HL-60/S4 (cell line): ENCODE measurements around the gene CFAP77.

Source experiments
- in situ Hi-C: fragments of 300-500 bp; cut with MboI; formaldehyde crosslinking; loops from 2 replicates; pipeline ENCODE4 v1.14.3; 2022; ENCODE audit warnings: low sequenced_read_pairs

The CFAP77 gene

DNA sequence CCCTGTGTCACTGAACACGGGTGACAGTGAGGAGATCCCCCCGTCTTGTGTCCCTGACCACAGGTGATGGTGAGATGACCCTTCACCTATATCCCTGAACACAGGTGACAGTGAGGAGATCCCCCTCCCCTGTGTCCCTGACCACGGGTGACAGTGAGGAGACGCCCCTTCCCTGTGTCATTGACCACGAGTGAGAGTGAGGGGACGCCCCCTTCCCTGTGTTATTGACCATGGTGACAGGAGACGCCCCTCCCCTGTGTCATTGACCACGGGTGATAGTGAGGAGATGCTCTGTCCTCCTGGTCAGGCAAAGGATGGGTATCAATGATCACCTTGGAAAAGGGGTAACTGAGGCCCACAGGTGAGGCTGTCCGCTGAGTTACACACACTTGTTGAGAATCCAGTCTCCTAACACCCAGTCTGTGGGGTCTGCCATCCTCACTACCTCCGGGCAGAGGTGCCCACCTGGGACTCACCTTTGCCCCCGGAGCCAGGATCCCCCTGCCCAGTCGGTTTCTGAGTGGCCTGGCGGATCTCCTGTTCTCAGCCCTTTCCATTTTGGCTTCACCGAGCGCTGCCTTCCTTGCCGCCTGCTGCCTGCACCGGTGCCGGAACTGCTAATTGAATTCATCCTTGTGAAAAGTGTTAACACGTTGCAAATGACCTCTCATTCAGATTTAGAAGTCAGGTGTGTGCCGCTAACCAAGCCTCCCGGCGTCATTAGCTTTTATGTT, 104.2 kb downstream of the CFAP77 start:
- in situ Hi-C loops: no loop called here

DNA sequence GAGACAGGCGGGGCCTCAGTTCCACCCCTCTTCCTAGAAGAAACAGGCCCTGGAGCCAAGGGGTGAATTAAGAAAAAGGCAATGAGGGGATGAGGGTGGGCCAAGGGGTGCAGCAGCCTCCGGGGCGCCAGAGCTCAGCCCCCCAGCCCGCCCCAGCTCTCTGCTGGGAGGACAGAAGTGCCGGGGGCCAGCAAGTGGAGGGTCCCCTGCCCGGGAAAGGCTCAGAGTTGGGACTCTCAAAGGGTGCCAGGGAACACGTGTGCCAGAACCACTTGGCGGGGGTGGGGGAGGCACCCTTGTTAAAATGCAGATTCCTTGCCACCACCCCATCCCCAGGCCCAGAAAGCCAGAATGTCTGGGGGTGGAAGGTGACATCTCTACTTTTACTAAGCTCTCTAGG, 104.8 kb downstream of the CFAP77 start:
- in situ Hi-C loops: no loop called here

DNA sequence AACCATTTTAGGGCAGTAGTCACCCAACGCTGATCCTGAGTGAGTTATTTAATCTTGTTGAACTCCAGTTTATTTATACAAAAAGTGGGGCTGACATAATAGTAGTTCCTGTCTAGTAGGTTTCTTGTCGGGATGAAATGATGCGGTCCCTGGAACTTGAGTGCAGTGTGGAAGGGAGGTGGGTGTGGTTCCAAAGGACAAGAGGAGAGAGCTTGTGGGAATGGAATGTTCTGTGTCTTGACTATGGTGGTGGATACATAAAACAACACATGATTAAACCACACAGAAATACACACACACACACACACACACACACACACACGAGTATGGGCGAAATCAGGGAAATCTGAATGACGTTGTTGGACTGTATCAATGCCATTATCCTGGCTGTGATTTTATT, 106.3 kb downstream of the CFAP77 start:
- in situ Hi-C loops: no loop called here

- in situ Hi-C loops: no loop called here
These were observed 106.9 kb downstream of the CFAP77 start for GRCh38 chr9:132516911-132517310.

DNA sequence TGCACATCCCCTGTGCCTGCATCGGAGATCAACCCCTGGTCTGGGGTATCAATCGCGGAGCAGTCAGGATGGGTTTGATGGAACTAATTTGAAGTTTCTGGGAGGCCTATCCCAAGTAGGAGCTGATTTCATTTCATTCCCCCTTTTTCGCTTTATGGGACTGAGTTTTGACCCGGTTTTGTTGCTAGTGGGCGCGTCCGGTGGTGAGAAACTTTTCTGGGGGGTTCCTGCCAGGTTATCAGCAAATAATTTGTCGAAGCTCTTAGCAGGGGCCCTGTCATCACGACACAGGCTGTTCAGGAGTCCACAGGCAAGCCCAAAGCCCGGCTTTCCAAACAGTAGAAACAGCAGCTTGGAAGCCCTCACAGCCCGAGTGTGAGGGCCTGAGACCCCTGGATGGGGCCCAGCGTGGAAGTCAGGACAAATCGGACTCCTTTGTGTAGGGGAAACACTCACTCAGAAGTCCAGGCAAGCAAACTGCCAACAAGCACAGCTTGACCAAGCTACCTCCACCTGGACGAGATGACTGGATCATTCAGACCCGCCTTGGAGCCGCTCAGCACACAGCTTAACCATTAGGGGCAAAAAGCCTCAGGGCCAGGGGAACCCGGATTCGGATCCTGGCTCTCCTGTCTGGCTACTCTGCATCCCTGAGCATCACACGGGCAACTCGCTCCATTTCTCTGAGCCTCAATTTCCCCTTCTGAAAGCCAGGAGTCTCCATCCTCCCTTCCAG, 108.0 kb downstream of the CFAP77 start:
- in situ Hi-C loops: no loop called here

DNA sequence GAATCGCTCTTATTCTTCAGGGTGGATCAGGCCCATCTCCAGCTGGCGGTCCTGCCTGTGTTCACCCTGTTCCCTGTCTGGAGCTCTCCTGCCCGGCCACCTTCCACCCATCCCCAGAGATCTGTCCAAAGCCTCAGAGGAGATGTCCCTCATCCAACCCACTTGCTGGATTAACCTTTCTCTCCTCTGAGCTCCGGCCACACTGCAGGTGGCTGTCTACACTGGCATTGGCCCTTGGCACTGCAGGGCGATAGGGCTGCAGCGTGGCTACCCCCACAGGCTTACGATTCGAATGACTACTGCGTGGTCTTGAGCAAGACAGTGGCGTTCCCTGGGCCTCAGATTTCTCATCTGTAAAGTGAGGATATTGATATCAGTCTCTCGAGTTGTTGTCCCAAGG, 108.6 kb downstream of the CFAP77 start:
- in situ Hi-C loops: no loop called here

DNA sequence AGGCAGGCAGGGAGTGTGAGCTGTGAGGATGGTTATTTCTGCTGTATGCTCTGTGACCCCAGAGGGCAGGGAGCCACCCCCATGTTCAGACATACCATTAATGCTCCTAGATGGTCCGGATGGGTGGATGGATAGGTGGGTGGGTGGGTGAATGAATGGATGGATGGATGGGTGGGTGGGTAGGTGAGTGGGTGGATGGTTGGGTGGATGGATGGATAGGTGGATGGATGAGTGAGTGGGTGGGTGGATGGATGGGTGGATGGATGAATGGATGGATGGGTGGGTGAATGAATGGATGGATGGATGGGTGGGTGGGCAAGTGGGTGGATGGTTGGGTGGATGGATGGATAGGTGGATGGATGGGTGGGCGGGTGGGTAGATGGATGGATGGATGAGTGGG, 109.0 kb downstream of the CFAP77 start:
- in situ Hi-C loops: no loop called here

- in situ Hi-C loops: no loop called here
These were observed 110.6 kb downstream of the CFAP77 start for GRCh38 chr9:132520612-132521011.

- in situ Hi-C loops: no loop called here
These were observed 115.5 kb downstream of the CFAP77 start for GRCh38 chr9:132525308-132526023.

GRCh38 chr9:132531195-132531594, 121.2 kb downstream of the CFAP77 start:
- in situ Hi-C loops: no loop called here

GRCh38 chr9:132531710-132532570, 121.9 kb downstream of the CFAP77 start:
- in situ Hi-C loops: no loop called here

DNA sequence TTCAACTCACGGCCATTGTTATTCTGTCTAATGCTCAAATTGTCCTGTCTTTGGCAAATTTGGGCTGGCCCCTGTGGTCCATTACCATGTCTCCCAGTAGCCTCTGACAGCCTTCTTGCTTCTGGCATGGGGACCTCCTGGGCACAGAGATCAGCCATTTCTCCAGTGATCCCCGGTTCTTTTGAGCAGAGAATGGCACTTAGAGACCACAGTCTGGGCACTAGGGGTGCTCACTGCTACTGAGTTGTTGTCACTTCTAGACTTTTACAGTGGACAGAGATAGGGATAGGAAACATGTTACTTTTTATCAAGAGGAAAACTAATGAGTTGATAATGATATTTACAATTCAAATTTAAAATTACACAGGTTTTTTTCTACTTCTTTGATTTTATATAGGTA, 124.8 kb downstream of the CFAP77 start:
- in situ Hi-C loops: no loop called here

DNA sequence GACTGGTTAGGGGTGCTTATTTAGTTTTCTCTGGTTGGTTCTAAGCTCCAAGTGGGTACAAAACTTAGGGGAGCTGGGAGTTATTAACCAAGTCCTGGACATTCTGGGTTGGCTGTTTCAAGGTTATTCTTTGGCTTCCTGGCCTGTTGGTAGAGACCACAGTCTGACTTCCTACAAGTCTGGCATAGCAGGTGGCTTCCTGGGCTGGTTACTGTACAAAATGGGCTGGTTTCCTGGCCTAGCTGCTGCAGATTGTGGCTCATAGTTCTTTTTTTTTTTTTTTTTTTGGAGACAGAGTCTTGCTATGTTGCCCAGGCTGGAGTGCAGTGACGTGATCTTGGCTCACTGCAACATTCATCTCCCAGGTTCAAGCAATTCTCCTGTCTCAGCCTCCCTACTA, 126.1 kb downstream of the CFAP77 start:
- in situ Hi-C loops: no loop called here

- in situ Hi-C loops: no loop called here
These were observed 127.3 kb downstream of the CFAP77 start for GRCh38 chr9:132537352-132537751.

DNA sequence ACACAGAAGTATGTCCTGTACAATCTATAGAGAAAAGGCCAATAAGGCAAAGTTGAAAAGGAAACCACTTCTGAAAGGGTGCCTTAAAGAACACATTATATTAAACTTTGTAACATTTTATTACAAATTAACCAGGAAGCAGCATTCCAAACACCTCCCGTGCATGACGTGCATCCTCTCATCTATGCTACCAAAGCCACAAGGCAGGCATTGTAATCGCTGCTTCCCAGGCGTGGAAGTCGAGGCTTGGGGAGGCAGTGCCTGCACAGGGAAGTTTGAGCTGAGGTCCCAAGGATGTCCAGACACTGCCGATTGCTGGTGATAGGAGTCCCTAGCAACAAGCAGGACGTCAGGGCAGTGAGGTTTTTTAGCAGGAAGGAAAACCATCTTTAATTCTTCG, 128.1 kb downstream of the CFAP77 start:
- in situ Hi-C loops: no loop called here

DNA sequence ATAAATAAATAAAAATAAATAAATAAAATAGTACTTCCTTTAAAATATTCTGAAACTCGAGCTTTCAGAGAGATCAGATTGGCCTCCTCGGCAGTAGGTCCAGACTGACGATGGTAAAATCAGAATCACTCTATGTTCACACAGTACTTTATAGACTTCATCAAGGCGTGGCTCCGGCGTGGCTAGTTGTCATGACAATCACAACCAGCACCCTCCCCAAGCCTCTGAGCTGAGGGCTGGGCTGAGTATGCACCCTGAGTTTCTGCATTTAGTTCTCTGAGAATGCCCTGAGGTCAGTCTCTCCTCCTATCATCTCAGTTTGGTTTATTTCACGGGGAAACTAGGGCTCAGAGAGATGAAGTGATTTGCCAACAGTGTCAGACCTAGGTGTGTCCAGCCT, 129.1 kb downstream of the CFAP77 start:
- in situ Hi-C loops: no loop called here

DNA sequence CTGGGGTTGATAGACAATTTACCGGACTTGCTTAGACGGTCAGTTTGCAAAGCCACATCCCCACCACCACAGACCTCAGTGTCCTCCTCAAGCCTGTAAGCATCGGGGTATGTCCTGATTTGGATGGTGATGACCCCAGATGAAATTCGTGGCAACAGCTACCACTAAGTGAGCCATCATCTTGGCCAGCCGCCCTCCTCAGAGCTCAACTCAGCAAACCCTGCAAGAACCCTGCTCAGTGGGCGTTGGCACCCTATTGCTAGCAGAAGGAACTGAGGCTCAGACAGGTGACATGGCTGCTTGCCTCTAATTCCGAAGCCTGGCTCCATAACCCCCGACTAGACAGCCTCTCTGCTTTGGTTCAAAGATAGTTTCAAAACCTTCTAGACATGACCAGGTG, 131.0 kb downstream of the CFAP77 start:
- in situ Hi-C loops: no loop called here

DNA sequence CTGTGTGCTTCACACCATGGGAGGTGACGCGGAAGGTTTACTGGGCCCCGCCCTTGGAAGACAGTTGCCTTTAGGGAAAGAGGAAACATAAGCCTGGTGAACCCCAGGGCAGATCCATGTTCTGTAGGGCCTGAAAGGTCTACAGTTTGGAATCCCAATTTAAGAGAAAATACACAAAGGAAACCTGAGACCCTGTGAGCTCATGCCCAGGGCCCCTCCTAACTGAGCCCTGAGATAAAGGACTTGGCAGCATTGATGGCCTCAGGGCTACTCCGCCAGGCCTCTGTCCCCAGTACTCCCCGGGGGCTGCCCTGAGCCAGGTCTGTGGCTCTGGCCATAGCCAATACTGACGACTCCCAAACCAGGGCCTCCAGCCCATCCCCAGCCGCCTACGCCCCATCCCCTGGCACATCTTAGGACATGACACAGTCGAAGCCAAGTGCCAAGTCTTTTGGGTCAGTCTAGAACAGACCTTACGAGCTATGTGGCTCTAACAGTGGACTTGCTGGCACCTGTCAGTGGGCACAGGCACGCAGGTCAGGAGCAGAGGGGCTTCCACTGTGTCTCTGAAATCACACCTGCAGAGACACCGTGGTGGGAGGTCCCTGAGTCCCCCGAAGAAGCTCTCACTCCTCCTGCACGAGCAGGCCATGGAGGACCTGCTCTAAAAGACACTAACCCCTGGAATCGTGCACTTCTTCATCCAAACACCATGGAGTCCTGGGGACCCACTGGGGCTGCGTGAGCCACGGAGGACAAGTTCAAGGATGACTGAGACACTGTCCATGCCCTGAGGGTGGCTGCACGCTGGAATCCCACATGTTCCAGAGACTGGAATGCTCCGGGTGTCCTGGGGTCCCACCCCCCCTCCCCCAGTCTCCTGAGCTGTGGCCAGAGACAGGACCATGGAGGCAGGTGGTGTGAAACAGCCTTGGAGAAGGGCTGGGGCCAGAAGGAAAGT, 132.1 kb downstream of the CFAP77 start:
- in situ Hi-C loops: no loop called here

GRCh38 chr9:132543251-132543650, 133.2 kb downstream of the CFAP77 start:
- in situ Hi-C loops: no loop called here

GRCh38 chr9:132543960-132544359, 133.9 kb downstream of the CFAP77 start:
- in situ Hi-C loops: no loop called here
